CD4-positive, alpha-beta T cell (primary cell): Measurements from ENCODE around the gene NUBP2. TPM values are rescaled to one million over a fixed set of nuclear protein-coding genes. Genes with fewer than 3 reads are reported as not detected.

Experiments
- ATAC-seq: fragments of 200-7000 bp; cut with Tn5 transposase; one replicate; pipeline ENCODE4 v1.10.0; 2022; ENCODE audit warnings: mild to moderate bottlenecking; ENCODE audit not compliant: poor library complexity
- CTCF ChIA-PET: fragments of 350-600 bp; sonication (Branson Sonifier 250); formaldehyde crosslinking; loops from one replicate; lab custom pipeline; 2021; ENCODE audit warnings: antibody characterized with exemption, inconsistent platforms; lab: Charles Lee
- POLR2A ChIA-PET: fragments of 350-600 bp; sonication (Branson Sonifier 250); formaldehyde crosslinking; loops from one replicate; lab custom pipeline; 2021; ENCODE audit warnings: antibody characterized with exemption, inconsistent platforms; lab: Charles Lee
- DNase-seq, 14 experiments: peaks; one replicate each; pipeline ENCODE4 v3.0.0-alpha.2; 2013 to 2020; ENCODE audit warnings: mixed read lengths in 2 of 14
- H3K27ac ChIP-seq, 2 donors: one replicate each; pipeline versions ENCODE4 v1.5.1 to v1.7.0; 2013; ENCODE audit warnings: low read length in 2 of 2, low read depth in 1 of 2, mild to moderate bottlenecking in 1 of 2
- H3K27me3 ChIP-seq, 2 experiments: 1 replicate in 1 of 2; 2 replicates in 1 of 2; pipeline versions ENCODE4 v1.6.1 to v1.7.0; 2013; ENCODE audit warnings: low read length in 2 of 2, control low read depth in 1 of 2, mild to moderate bottlenecking in 1 of 2, moderate library complexity in 1 of 2; ENCODE audit not compliant: insufficient read depth in 2 of 2, control insufficient read depth in 1 of 2
- H3K36me3 ChIP-seq: one replicate; pipeline ENCODE4 v1.6.1; 2013; ENCODE audit warnings: low read length, control low read depth; ENCODE audit not compliant: insufficient read depth
- H3K4me1 ChIP-seq: one replicate; pipeline ENCODE4 v1.6.1; 2013; ENCODE audit warnings: low read length, control low read depth; ENCODE audit not compliant: insufficient read depth
- H3K4me3 ChIP-seq: one replicate; pipeline ENCODE4 v1.5.1; 2013; ENCODE audit warnings: mild to moderate bottlenecking, low read length, moderate library complexity
- H3K9me3 ChIP-seq, 2 experiments: 1 replicate in 1 of 2; 2 replicates in 1 of 2; pipeline versions ENCODE4 v1.6.1 to v1.7.0; 2013; ENCODE audit warnings: low read length in 2 of 2, mild to moderate bottlenecking in 2 of 2, control low read depth in 1 of 2, moderate library complexity in 1 of 2; ENCODE audit not compliant: control insufficient read depth in 1 of 2, insufficient read depth in 1 of 2
- H3K27ac Mint-ChIP-seq: one replicate; pipeline ENCODE4 v1.8.0; 2020; ENCODE audit warnings: mixed read lengths
- H3K27me3 Mint-ChIP-seq: one replicate; pipeline ENCODE4 v1.8.0; 2021; ENCODE audit warnings: mixed read lengths
- H3K36me3 Mint-ChIP-seq: one replicate; pipeline ENCODE4 v1.8.0; 2021; ENCODE audit warnings: low read depth, mixed read lengths
- H3K4me1 Mint-ChIP-seq: one replicate; pipeline ENCODE4 v1.8.0; 2021; ENCODE audit warnings: low read depth, mixed read lengths
- H3K4me3 Mint-ChIP-seq: one replicate; pipeline ENCODE4 v1.8.0; 2020; ENCODE audit warnings: mild to moderate bottlenecking, mixed read lengths
- H3K9me3 Mint-ChIP-seq: one replicate; pipeline ENCODE4 v1.8.0; 2020; ENCODE audit warnings: mixed read lengths
- CTCF ChIP-seq: fragments of 200-600 bp; IDR thresholded peaks from one replicate; pipeline ENCODE4 v1.8.0; 2022; ENCODE audit warnings: antibody characterized with exemption, mild to moderate bottlenecking
- intact Hi-C, 2 experiments: fragments of 100-400 bp; cut with DNase I in 1 of 2; cut with micrococcal nuclease in 1 of 2; formaldehyde crosslinking; loops; one replicate each; pipeline versions ENCODE4 v1.15.1 to v1.9.0; 2023 to 2025; cut with DNase I, micrococcal nuclease
- total RNA-seq, 174 experiments: library from RNA in 2 of 174; stranded (reverse) in 2 of 174; gene quantifications; one replicate each; pipeline ENCODE4 v1.2.3 and lab custom pipeline; 2021 to 2026

NUBP2 gene
- total RNA-seq, 2 experiments from 2014 or later, result 36.4 to 38.1 TPM

- Mint-ChIP-seq H3K4me1 (no peaks in the 10 kb centered on the region), H3K9me3 (no peaks in the 10 kb centered on the region), H3K27me3 (no peaks in the 10 kb centered on the region), H3K36me3 (peaks cover 46% of the 10 kb centered on the region), H3K4me3 (no peak overlapping the region), H3K27ac (no peak overlapping the region)
- CTCF ChIA-PET, result no interaction called here
- POLR2A ChIA-PET, result no interaction called here
- DNase-seq (no peak), ATAC-seq (no peak)
- Histone ChIP-seq H3K36me3 (peaks cover 67% of the 10 kb centered on the region), H3K4me3 (no peak overlapping the region), H3K27me3 (no peaks in the 10 kb centered on the region), H3K4me1 (peaks cover 5% of the 10 kb centered on the region), H3K9me3 (no peaks in the 10 kb centered on the region), H3K27ac (no peak overlapping the region)
- intact Hi-C loops, result no loop called here
- no peak for TF ChIP-seq CTCF
Measured at GRCh38 chr16:1745900-1746692, 36.7 kb upstream of the NUBP2 start.

GRCh38 chr16:1746693-1747195 is 36.0 kb upstream of the NUBP2 start:
- POLR2A ChIA-PET, result no interaction called here
- DNase-seq (no peak), ATAC-seq (no peak)

GRCh38 chr16:1747934-1748333 is 34.8 kb upstream of the NUBP2 start:
- Histone ChIP-seq H3K27ac (no peak overlapping the region), H3K36me3 (peaks cover 82% of the 10 kb centered on the region), H3K4me3 (no peak overlapping the region), H3K4me1 (no peaks in the 10 kb centered on the region), H3K9me3 (no peaks in the 10 kb centered on the region), H3K27me3 (no peaks in the 10 kb centered on the region)
- Mint-ChIP-seq H3K4me3 (no peak overlapping the region), H3K4me1 (no peaks in the 10 kb centered on the region), H3K27ac (no peak overlapping the region), H3K27me3 (no peaks in the 10 kb centered on the region), H3K36me3 (peaks cover 57% of the 10 kb centered on the region), H3K9me3 (no peaks in the 10 kb centered on the region)
- POLR2A ChIA-PET, result no interaction called here
- intact Hi-C loops, result no loop called here
- CTCF ChIA-PET, result no interaction called here
- DNase-seq (no peak), ATAC-seq (no peak)
- TF ChIP-seq CTCF, result no peak

More at GRCh38 chr16:1746693-1747195, 36.0 kb upstream of the NUBP2 start:
- no peaks in the 10 kb centered on the region for H3K27me3 ChIP-seq
- Mint-ChIP-seq H3K4me1 (no peaks in the 10 kb centered on the region), H3K36me3 (peaks cover 52% of the 10 kb centered on the region), H3K4me3 (no peak overlapping the region), H3K9me3 (no peaks in the 10 kb centered on the region), H3K27ac (no peak overlapping the region), H3K27me3 (no peaks in the 10 kb centered on the region)
- peaks cover under 1% of the 10 kb centered on the region for H3K4me1 ChIP-seq
- no peak overlapping the region for H3K27ac ChIP-seq
- H3K4me3 ChIP-seq, result no peak overlapping the region
- CTCF ChIA-PET, result no interaction called here
- intact Hi-C loops, result no loop called here
- no peak for TF ChIP-seq CTCF
- H3K36me3 ChIP-seq, result peaks cover 72% of the 10 kb centered on the region
- H3K9me3 ChIP-seq, result no peaks in the 10 kb centered on the region
